HepG2 (cell line): Measurements from ENCODE around the gene CBL. TPM values are rescaled to one million over a fixed set of nuclear protein-coding genes. Genes with fewer than 3 reads are reported as not detected.
A peak's percentile ranks its signal among the peaks of the same experiment; 100 is the strongest.

Experiments used
- ATAC-seq: fragments of 200-7000 bp; cut with Tn5 transposase; 3 replicates; pipeline ENCODE4 v1.9.1; 2020; ENCODE audit warnings: mild to moderate bottlenecking, moderate library complexity
- BruUV-seq: library from RNA; stranded (reverse); fragments of 400-500 nt; replicated peaks from 2 replicates; lab custom pipeline; 2021; lab: Mats Ljungman, UMichigan
- CTCF ChIA-PET: fragments of 300-600 bp; formaldehyde crosslinking; extraction: SDS; loops from one replicate; lab custom pipeline; 2021; ENCODE audit warnings: low total read pairs, inconsistent platforms, low intra/inter-chr PET ratio; lab: Yijun Ruan, JAX
- POLR2A ChIA-PET: fragments of 350-600 bp; sonication (Branson Sonifier 250); formaldehyde crosslinking; loops from one replicate; lab custom pipeline; 2020; ENCODE audit warnings: antibody characterized with exemption, inconsistent platforms; lab: Yijun Ruan, JAX
- DNase-seq: peaks from one replicate; pipeline ENCODE4 v3.0.0-alpha.2; 2015; ENCODE audit warnings: low spot score
- FAIRE-seq: peaks from 3 replicates; lab custom pipeline; 2011; peaks lifted over from hg19 to GRCh38; lab: Jason Lieb, UNC
- H2AFZ ChIP-seq: one replicate; pipeline ENCODE4 v1.6.1; 2011; ENCODE audit warnings: low read length, inconsistent platforms
- H3K27ac ChIP-seq: fragments of 300-600 bp; 3 replicates; pipeline ENCODE4 v1.8.0; 2011; ENCODE audit warnings: mixed run types, mild to moderate bottlenecking, mixed read lengths, low read length, inconsistent platforms; ENCODE audit not compliant: insufficient read depth; ENCODE audit errors: extremely low read length
- H3K27me3 ChIP-seq, 2 experiments: fragments of 200-600 bp in 1 of 2; 2 replicates in 1 of 2; 3 replicates in 1 of 2; pipeline versions ENCODE4 v1.6.0 to v1.8.0; 2011; ENCODE audit warnings: low read length in 2 of 2, mild to moderate bottlenecking in 2 of 2, moderate library complexity in 2 of 2, inconsistent platforms in 1 of 2; ENCODE audit not compliant: insufficient read depth in 2 of 2, control insufficient read depth in 1 of 2
- H3K36me3 ChIP-seq, 2 experiments: fragments of 200-600 bp in 1 of 2; replicated peaks in 1 of 2; 2 replicates in 1 of 2; 3 replicates in 1 of 2; pipeline versions ENCODE4 v1.5.1 to v1.8.0; 2011; ENCODE audit warnings: low read length in 2 of 2, inconsistent platforms in 1 of 2; ENCODE audit not compliant: insufficient read depth in 2 of 2, control insufficient read depth in 1 of 2
- H3K4me1 ChIP-seq: 2 replicates; pipeline ENCODE4 v1.5.1; 2012; ENCODE audit warnings: low read length, inconsistent platforms; ENCODE audit not compliant: insufficient read depth
- H3K4me2 ChIP-seq: 2 replicates; pipeline ENCODE4 v1.6.0; 2011; ENCODE audit warnings: low read depth, low read length, inconsistent platforms
- H3K4me3 ChIP-seq, 3 experiments: fragments of 200-600 bp in 1 of 3; sonication (generic), shearing (Covaris generic) in 1 of 3; replicated peaks in 1 of 3; 2 replicates each; pipeline ENCODE4 v1.5.1; 2011 to 2016; ENCODE audit warnings: low read length in 3 of 3, inconsistent platforms in 2 of 3, low read depth in 2 of 3, mild to moderate bottlenecking in 2 of 3, control low read depth in 1 of 3, mixed read lengths in 1 of 3; ENCODE audit not compliant: insufficient read depth in 1 of 3
- H3K79me2 ChIP-seq: one replicate; pipeline ENCODE4 v1.6.1; 2011; ENCODE audit warnings: low read length, inconsistent platforms; ENCODE audit not compliant: insufficient read depth
- H3K9ac ChIP-seq: 2 replicates; pipeline ENCODE4 v1.6.0; 2011; ENCODE audit warnings: mild to moderate bottlenecking, low read depth, low read length, inconsistent platforms; ENCODE audit not compliant: insufficient read depth
- H3K9me3 ChIP-seq: 2 replicates; pipeline ENCODE4 v1.5.1; 2012; ENCODE audit warnings: mild to moderate bottlenecking, low read length
- H4K20me1 ChIP-seq: 2 replicates; pipeline ENCODE4 v1.6.0; 2011; ENCODE audit warnings: inconsistent platforms, mild to moderate bottlenecking, low read length, moderate library complexity; ENCODE audit not compliant: insufficient read depth
- AGO2 ChIP-seq: fragments of 200-400 bp; formaldehyde crosslinking; optimal IDR thresholded peaks from 2 replicates; pipeline ENCODE3; 2017; ENCODE audit warnings: mild to moderate bottlenecking, low read depth, low read length, moderate library complexity
- HOXA3 ChIP-seq: sonication (generic); formaldehyde crosslinking; IDR thresholded peaks from 2 replicates; pipeline ENCODE4 v1.5.0; 2020; ENCODE audit warnings: missing genetic modification reagents
- SNRNP70 ChIP-seq: fragments of 200-400 bp; formaldehyde crosslinking; IDR thresholded peaks from 2 replicates; pipeline ENCODE4 v1.6.1; 2017; ENCODE audit warnings: mild to moderate bottlenecking, low read depth, low read length, moderate library complexity
- SP1 ChIP-seq, 2 experiments: fragments of 450-650 bp in 1 of 2; sonication (generic) in 1 of 2; formaldehyde crosslinking in 1 of 2; IDR thresholded peaks; 2 replicates each; pipeline versions ENCODE4 v1.4.0 to v1.6.1; 2016 to 2020; ENCODE audit warnings: missing genetic modification reagents in 1 of 2
- TMF1 ChIP-seq: sonication (generic); formaldehyde crosslinking; IDR thresholded peaks from 2 replicates; pipeline ENCODE4 v1.8.1; 2022; ENCODE audit warnings: low read depth, missing genetic modification reagents
- ZBTB33 ChIP-seq: sonication (generic); formaldehyde crosslinking; IDR thresholded peaks from 2 replicates; pipeline ENCODE4 v1.4.0; 2020; ENCODE audit warnings: missing genetic modification reagents
- ZBTB38 ChIP-seq: sonication (generic); formaldehyde crosslinking; IDR thresholded peaks from 2 replicates; pipeline ENCODE4 v1.5.1; 2020; ENCODE audit warnings: mild to moderate bottlenecking, missing genetic modification reagents
- WGBS: methylation state at CpG from one replicate; pipeline ENCODE4 v1.1.6; 2017; ENCODE audit warnings: low lambda C conversion rate; 5-methylcytosine and 5-hydroxymethylcytosine counted together
- in situ Hi-C: cut with HindIII; loops from 2 replicates; pipeline ENCODE4 v1.10.0; 2017; ENCODE audit warnings: low pct_unique_long_range_greater_than_20kb; ENCODE audit not compliant: extremely low pct_ligation_motif_present
- intact Hi-C: fragments of 100-400 bp; cut with micrococcal nuclease; formaldehyde crosslinking; loops from one replicate; pipeline ENCODE4 v1.10.0; 2022; ENCODE audit not compliant: unreplicated experiment
- polyA plus RNA-seq, 8 experiments: library from polyadenylated mRNA; depleted of rRNA in 3 of 8; stranded (reverse) in 7 of 8; unstranded in 1 of 8; fragments of >200 nt; fragmentation: Illumina TruSeq in 4 of 8; extraction: Trizol in 4 of 8; gene quantifications; 2 replicates each; pipeline versions ENCODE4 v1.2.1 to v1.2.3, GENCODE V29; 2011 to 2016; ENCODE audit warnings: low read depth in 4 of 8, missing spikeins in 1 of 8, mixed read lengths in 1 of 8; ENCODE audit not compliant: insufficient read depth in 1 of 8
- total RNA-seq, 5 experiments: library from RNA; depleted of rRNA; stranded (reverse); fragments of >200 nt; fragmentation: Illumina TruSeq; extraction: Trizol; gene quantifications; 2 replicates each; pipeline ENCODE4 v1.2.3, GENCODE V29; 2016; ENCODE audit warnings: low read depth in 1 of 5
- TF ChIP-seq, protein P1 (sequence below): sonication (generic); formaldehyde crosslinking; IDR thresholded peaks from 2 replicates; pipeline ENCODE4 v1.8.1; 2023; ENCODE audit warnings: missing genetic modification reagents, inconsistent platforms, borderline replicate concordance
- TF ChIP-seq, protein P2 (sequence below): sonication (generic); formaldehyde crosslinking; IDR thresholded peaks from 2 replicates; pipeline ENCODE4 v1.5.0; 2020; ENCODE audit warnings: mild to moderate bottlenecking, missing genetic modification reagents, moderate library complexity

The CBL gene
- total and polyA plus RNA-seq, 2 of the 13 experiments (the other 11 are each of a cell fraction or from before 2014, with no cell fraction given), result 6.6 to 7.4 TPM

GRCh38 chr11:119356349-119357031 lies 150.4 kb downstream of the CBL start:
- no peaks in the 10 kb centered on the region for H3K9me3 ChIP-seq
- no peak overlapping the region for H3K9ac ChIP-seq
- H2AFZ ChIP-seq, result no peak overlapping the region
- ChIA-PET POLR2A (interaction anchor here (4.2 kb wide), 1 partner anchor 12 kb away, joined by 16 read pairs; no protein-coding TSS in a partner anchor), CTCF (interaction anchor here (1.0 kb wide), 1 partner anchor 17 kb away, joined by 3 read pairs; no protein-coding TSS in a partner anchor)
- H3K79me2 ChIP-seq, result no peaks in the 10 kb centered on the region
- in situ Hi-C loops (no loop called here), intact Hi-C loops (no loop called here)
- no peak overlapping the region for H3K4me3 ChIP-seq
- WGBS, result 96% methylated on average over 45 of the region's 54 CpGs
- FAIRE-seq (no peak), DNase-seq (no peak), ATAC-seq (no peak)
- no peaks in the 10 kb centered on the region for H4K20me1 ChIP-seq
- peaks cover 7 to 31% of the 10 kb centered on the region in 2 experiments; a peak in 4 of 5 replicates for H3K36me3 ChIP-seq
- no peak overlapping the region for H3K27ac ChIP-seq
- peaks cover 67% of the 10 kb centered on the region for H3K4me1 ChIP-seq
- TF ChIP-seq ZBTB33 (CRISPR knock-in tag), result peak; percentile 99
- TF ChIP-seq, protein P1, sequence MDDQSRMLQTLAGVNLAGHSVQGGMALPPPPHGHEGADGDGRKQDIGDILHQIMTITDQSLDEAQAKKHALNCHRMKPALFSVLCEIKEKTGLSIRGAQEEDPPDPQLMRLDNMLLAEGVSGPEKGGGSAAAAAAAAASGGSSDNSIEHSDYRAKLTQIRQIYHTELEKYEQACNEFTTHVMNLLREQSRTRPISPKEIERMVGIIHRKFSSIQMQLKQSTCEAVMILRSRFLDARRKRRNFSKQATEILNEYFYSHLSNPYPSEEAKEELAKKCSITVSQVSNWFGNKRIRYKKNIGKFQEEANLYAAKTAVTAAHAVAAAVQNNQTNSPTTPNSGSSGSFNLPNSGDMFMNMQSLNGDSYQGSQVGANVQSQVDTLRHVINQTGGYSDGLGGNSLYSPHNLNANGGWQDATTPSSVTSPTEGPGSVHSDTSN, result no peak
- 0 out of 2 replicates have a peak, but pooled peaks have one; percentile 27 for TF ChIP-seq ZBTB38 (CRISPR knock-in tag)
- TF ChIP-seq SP1 (IDR thresholded peaks at IDR 0.05), result no peak
- TF ChIP-seq SP1 (CRISPR knock-in tag; IDR thresholded peaks at IDR 0.05), result no peak
- peak; percentile 26 for TF ChIP-seq AGO2
- TF ChIP-seq TMF1 (CRISPR knock-in tag), result no peak
- TF ChIP-seq, protein P2, sequence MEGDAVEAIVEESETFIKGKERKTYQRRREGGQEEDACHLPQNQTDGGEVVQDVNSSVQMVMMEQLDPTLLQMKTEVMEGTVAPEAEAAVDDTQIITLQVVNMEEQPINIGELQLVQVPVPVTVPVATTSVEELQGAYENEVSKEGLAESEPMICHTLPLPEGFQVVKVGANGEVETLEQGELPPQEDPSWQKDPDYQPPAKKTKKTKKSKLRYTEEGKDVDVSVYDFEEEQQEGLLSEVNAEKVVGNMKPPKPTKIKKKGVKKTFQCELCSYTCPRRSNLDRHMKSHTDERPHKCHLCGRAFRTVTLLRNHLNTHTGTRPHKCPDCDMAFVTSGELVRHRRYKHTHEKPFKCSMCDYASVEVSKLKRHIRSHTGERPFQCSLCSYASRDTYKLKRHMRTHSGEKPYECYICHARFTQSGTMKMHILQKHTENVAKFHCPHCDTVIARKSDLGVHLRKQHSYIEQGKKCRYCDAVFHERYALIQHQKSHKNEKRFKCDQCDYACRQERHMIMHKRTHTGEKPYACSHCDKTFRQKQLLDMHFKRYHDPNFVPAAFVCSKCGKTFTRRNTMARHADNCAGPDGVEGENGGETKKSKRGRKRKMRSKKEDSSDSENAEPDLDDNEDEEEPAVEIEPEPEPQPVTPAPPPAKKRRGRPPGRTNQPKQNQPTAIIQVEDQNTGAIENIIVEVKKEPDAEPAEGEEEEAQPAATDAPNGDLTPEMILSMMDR (CRISPR knock-in tag), result peak; percentile 42; the same call in 1 of the 2 replicates
- no peak for TF ChIP-seq SNRNP70
- peak; percentile 83 for TF ChIP-seq HOXA3 (CRISPR knock-in tag)
- BruUV-seq, result TSS peak; percentile 66
- no peaks in the 10 kb centered on the region for H3K27me3 ChIP-seq
- no peak overlapping the region for H3K4me2 ChIP-seq
